Kidney epithelial cell (primary cell): Measurements from ENCODE around the gene NDUFV1. TPM values are rescaled to one million over a fixed set of nuclear protein-coding genes. Genes with fewer than 3 reads are reported as not detected.

Experiments
- DNase-seq: peaks from one replicate; pipeline ENCODE4 v3.0.0-alpha.2; 2010; ENCODE audit warnings: low read depth
- H3K27me3 ChIP-seq: 2 replicates; pipeline ENCODE4 v1.6.0; 2011; ENCODE audit warnings: low read length; ENCODE audit not compliant: control insufficient read depth, insufficient read depth
- H3K36me3 ChIP-seq: 2 replicates; pipeline ENCODE4 v1.5.1; 2011; ENCODE audit warnings: low read length; ENCODE audit not compliant: control insufficient read depth, insufficient read depth
- H3K4me3 ChIP-seq: 2 replicates; pipeline ENCODE4 v1.5.1; 2011; ENCODE audit warnings: low read depth, mild to moderate bottlenecking, control low read depth, low read length
- CTCF ChIP-seq: IDR thresholded peaks from 2 replicates; pipeline ENCODE4 v1.5.1; 2011; ENCODE audit warnings: mild to moderate bottlenecking, moderate library complexity, low read length, control low read depth, inconsistent platforms; ENCODE audit not compliant: insufficient read depth, poor library complexity, severe bottlenecking
- total RNA-seq: library from RNA; depleted of rRNA; stranded (reverse); fragments of >200 nt; gene quantifications from 2 replicates; pipeline ENCODE4 v1.2.3, GENCODE V29; 2015

Gene NDUFV1
- total RNA-seq, 1 donor from 2014 or later: 262 TPM

- Histone ChIP-seq H3K4me3 (no peak overlapping the region), H3K27me3 (peaks cover 20% of the 10 kb centered on the region), H3K36me3 (no peaks in the 10 kb centered on the region)
- DNase-seq: no peak
- no peak for TF ChIP-seq CTCF
These were observed 34.8 kb downstream of the NDUFV1 start for GRCh38 chr11:67641338-67642172.

- Histone ChIP-seq H3K4me3 (no peak overlapping the region), H3K27me3 (peaks cover 20% of the 10 kb centered on the region), H3K36me3 (no peaks in the 10 kb centered on the region)
- DNase-seq: no peak
- TF ChIP-seq CTCF: no peak
These were observed 35.7 kb downstream of the NDUFV1 start for GRCh38 chr11:67642173-67643120.

- Histone ChIP-seq H3K27me3 (peaks cover 18% of the 10 kb centered on the region), H3K36me3 (no peaks in the 10 kb centered on the region), H3K4me3 (no peak overlapping the region)
- DNase-seq: no peak
- TF ChIP-seq CTCF: peak; percentile 26
These were observed 37.3 kb downstream of the NDUFV1 start for GRCh38 chr11:67644042-67644441.

GRCh38 chr11:67644472-67645418, 38.0 kb downstream of the NDUFV1 start:
- no peak for DNase-seq
- Histone ChIP-seq H3K27me3 (peaks cover 12% of the 10 kb centered on the region), H3K36me3 (no peaks in the 10 kb centered on the region), H3K4me3 (no peak overlapping the region)
- no peak for TF ChIP-seq CTCF

GRCh38 chr11:67645521-67646461, 39.1 kb downstream of the NDUFV1 start:
- H3K4me3 ChIP-seq: no peak overlapping the region
- no peaks in the 10 kb centered on the region for H3K36me3 ChIP-seq
- peaks cover 3% of the 10 kb centered on the region for H3K27me3 ChIP-seq
- no peak for TF ChIP-seq CTCF
- no peak for DNase-seq
